Stimulated activated CD4-positive, alpha-beta T cell treated with anti-CD3 and anti-CD28 coated beads, Interleukin-4, amount 100 ng/mL, for 4 hours (primary cell): Measurements from ENCODE around the gene GLDC.

Experiments used
- DNase-seq, 2 experiments: peaks; one replicate each; pipeline ENCODE4 v3.0.0-alpha.2; 2020

The GLDC gene

GRCh38 chr9:6616951-6617602 lies 28.5 kb downstream of the GLDC start:
- DNase-seq, result no peak

DNA sequence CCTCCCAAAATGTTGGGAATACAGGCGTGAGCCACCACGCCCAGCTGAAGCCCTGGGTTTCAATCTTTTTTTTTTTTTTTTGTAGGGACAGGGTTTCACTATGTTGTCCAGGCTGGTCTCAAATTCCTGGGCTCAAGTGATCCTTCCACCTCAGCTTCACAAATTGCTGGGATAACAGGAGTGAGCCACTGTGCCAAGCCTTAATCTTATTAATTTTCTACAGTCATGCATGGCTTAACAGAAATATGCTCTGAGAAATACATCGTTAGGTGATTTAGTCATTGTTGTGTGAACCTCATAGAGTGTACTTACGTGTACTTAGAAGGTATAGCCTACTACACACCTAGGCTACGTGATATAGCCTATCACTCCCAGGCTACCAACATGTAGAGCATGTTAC lies 31.0 kb downstream of the GLDC start:
- no peak for DNase-seq

DNA sequence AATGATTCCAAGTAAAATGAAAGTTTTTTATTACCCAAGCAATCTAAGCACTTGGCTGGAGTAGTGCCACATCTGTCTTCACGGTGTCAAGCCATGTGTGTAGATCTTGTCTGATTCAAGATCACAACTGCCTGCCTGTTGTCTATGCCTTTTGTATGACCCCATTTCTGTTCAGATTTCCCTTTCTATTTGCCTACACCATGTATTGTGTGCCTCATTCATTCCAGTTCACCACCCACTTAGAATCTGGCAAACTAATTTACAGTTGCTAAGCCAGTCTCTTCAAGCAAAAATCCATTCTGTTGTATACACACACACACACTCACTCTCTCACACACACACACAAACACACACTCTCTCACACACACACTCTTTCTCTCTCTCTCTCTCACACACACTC lies 33.7 kb downstream of the GLDC start:
- DNase-seq, result no peak

DNA sequence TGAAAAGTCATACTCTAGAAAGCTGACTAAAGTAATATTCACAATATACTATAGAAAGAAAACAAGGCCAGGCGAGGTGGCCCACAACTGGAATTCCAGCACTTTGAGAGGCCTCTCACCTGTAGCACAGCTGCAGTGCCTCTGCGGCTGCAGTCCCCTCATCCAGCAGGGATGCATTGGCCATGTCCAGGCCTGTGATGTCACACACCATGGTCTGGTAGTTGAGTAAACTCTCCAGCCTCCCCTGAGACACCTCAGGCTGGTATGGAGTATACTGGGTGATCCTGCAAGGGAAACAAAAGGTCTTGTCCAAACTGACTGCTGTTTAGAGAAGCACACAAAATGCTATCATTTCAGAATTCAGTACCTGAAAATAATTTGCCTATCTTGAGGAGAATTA lies 35.5 kb downstream of the GLDC start:
- no peak for DNase-seq

- no peak for DNase-seq
These were observed 36.0 kb downstream of the GLDC start for GRCh38 chr9:6609497-6610016.

DNA sequence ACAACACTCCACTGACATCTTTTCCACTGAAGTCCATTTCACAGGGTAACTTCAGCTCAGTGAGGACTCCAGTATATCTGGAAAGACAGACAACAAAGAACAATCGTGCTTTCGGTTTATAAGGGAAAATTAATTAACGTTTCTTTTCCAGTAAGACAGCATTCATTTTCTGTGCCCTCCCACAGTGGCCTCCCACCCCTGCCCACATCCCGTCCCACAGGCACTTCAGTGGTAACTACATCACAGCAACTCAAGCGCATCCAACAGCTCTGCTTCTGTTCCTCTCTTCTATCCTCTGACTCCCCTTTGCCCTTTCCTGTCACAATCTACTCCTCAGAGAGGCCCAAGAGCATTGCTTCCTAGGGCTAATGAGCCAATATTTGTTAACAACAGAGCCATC lies 40.3 kb downstream of the GLDC start:
- DNase-seq, result no peak

GRCh38 chr9:6600426-6600825 lies 45.1 kb downstream of the GLDC start:
- no peak for DNase-seq

DNA sequence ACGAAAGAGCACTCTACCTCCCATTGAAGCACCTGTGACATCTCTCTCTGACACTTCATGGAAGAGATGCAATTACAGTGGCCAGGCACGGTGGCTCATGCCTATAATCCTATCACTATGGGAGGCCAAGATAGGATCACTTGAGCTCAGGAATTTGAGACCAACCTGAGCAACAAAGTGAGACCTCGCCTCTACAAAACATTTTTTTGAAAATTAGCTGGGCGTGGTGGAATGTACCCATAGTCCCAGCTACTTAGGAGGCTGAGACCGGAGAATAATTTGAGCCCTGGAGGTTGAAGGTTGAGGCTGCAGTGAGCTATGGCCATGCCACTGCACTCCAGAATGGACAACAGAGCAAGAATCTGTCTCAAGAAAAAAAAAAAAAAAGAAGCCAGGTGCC lies 45.5 kb downstream of the GLDC start:
- DNase-seq, result no peak

DNA sequence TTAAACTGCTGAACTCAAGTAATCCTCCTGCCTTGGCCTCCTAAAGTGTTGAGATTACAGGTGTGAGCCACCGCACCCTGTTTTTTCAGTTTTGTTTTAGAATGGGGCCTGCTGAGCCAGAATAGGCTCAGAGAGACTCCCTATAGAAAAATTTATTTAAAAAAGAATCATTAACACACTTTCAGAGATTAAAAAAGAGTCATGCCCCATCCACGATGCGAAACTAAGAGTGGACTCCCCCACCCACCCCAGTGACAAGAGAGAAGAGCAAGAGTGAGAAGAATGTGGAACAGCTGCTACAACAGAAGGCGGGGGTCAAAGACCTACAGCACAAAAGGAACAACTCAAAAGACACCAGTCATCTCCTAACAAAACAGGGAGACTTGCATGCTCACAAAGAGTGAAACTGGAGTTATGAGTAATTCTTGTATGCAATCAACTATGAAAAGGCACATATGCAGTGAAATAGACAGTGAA lies 47.2 kb downstream of the GLDC start:
- DNase-seq, result no peak

- no peak for DNase-seq
These were observed 52.7 kb downstream of the GLDC start for GRCh38 chr9:6592791-6593190.

- no peak for DNase-seq
These were observed 53.3 kb downstream of the GLDC start for GRCh38 chr9:6592231-6592630.

GRCh38 chr9:6590772-6591384 lies 54.7 kb downstream of the GLDC start:
- DNase-seq, result no peak

- no peak for DNase-seq
These were observed 55.2 kb downstream of the GLDC start for GRCh38 chr9:6590334-6590733.

GRCh38 chr9:6584881-6585597 lies 60.5 kb downstream of the GLDC start:
- no peak for DNase-seq

DNA sequence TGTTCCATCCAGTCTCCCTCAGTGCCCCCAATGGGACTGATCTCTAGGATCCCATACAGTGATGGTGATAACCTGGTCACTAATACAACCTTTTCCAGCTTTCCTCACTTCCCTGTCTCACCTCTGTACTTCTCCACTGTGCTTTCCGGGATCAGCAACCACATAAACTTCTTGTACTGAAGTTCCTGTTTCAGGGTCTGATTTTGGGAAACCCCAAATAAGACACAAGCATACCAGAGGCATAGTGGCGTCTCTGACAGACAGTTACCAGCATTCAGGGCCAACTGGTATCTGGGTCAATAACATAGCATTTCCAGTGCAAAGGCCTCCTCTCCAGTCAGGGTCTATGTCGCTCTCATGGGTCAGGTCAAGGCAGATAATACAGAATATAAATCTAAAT lies 64.3 kb downstream of the GLDC start:
- no peak for DNase-seq

DNA sequence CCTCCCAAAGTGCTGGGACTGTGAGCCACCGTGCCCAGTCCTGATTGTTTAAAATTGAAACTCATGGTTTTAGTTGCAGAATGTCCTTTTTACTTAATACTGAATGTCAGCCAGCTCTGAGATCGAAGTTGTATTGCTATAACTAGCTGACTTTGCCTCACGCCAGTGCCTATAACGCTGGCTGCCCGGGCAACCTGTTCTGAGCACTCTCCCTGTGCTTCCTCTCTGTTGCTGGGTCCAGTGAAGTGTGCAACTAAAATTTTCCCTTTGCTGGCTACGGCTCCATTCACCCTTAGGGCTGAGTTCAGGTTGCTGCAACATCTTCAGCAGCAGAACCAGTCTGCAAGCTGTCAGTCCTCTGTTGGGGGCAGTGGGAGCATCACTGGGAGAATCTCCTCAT lies 65.9 kb downstream of the GLDC start:
- no peak for DNase-seq

DNA sequence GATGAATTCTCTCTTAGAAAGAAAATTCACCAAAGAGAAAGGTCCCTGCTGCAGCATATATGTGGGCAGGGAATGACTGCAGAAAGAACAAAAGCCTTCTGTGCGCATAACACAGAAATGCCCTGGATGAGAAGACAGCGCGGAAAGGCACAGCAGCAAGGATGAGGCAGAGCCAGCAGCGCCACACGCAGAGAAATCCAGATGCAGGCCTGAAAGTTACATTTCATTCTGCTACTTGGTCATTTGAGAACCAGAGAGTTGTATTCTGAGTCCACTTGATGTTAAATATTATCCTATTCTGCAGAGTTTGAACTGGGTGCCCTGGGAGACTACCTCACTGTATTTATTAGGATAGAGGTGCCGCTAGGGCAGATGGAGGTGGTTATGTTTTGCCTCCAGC lies 68.5 kb downstream of the GLDC start:
- DNase-seq, result no peak

- no peak for DNase-seq
These were observed 70.0 kb downstream of the GLDC start for GRCh38 chr9:6575324-6576034.

DNA sequence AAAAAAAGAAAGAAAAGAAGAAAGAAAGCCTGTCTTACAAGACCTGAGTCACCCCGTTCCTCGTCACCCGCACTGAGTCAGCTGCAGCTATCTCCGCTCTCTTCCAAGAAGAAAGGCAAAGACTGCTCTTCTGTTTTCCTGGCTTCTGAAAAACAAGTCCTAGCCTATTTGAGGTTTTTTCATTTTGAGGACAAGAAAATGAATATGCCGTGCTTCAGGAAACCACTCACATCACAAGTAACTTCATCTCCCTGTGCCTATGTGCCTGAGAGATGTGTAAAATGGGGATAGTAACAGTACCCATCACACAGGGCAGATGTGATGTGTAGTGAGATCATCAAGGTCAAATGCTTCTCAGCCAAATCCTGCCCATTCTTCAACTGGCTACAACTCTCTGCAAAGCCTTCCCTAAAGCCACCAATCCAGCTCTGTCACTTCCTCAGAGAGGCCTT lies 78.4 kb downstream of the GLDC start:
- DNase-seq, result peak in 1 of 2 experiments; percentile 11

DNA sequence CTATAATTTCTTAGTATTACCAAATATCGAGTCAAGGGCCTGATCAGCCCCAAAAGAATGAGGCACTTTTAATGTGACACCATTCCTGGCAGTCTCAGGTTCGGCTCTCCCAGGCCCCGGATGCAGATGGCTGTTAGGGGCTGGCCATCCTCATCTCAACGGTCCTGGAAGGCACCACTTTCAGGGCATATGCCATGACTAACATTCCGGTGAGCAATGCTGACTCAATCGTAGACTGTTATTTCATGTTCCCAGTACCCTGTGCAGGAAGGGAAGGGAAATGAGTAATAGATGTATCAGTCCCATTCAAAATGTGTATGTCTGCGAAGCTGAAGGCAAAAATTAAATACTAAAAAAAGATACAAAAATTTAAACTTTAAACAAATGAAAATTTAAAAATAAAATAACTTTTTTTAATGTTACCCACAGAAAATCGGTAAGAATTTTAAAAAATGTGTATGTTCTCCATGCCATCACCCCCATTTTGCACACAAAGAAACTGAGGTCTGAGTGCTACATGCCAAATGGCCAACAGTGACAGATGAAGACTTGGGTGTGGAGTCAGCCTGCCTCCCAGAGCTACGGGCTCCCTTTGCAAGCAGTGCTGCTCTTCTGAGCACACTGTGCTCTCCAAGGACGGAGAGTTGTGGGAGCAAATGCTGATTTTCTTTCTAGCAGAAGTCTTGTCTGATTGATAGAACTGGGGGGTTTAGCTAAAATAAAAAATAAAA lies 79.0 kb downstream of the GLDC start:
- peak; percentile 8 to 17 for DNase-seq

DNA sequence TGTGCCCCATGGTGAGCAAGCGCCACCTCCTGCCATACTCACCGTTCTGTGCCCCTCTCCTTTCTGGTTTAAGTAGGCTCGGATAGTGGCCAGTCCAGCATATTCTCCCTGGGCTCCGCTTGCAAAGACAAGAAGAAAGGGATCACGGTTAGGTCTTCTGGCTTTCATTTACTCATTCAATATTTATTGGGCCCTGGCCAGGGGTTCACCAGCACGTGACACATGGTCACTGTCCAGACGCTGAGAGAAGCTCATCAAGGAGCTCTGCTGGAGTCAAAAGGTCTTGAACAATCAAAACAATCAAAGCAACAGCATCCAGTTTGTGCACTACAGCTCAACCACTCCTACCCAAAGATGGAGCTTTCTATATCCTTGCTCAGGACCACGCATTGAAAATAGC lies 80.2 kb downstream of the GLDC start:
- DNase-seq, result no peak

DNA sequence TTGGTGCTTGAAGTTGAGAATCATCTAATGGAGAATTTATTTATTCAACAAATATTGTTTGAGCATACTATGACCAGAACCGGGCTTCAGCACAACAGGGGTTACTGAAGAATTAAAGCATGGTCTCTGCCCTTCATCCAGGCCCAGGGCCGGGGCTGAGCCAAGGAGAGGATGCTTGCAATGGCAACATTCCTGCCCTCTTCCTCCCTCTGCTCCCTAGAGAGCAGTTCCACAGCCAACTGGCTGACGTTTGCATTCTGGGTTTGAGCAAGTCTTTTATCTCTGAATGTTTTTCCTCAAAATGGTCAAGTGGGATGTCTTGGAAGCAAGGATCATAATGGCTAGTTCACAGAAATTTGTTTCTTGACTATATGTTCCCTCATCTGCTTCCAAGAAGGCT lies 80.7 kb downstream of the GLDC start:
- no peak for DNase-seq

DNA sequence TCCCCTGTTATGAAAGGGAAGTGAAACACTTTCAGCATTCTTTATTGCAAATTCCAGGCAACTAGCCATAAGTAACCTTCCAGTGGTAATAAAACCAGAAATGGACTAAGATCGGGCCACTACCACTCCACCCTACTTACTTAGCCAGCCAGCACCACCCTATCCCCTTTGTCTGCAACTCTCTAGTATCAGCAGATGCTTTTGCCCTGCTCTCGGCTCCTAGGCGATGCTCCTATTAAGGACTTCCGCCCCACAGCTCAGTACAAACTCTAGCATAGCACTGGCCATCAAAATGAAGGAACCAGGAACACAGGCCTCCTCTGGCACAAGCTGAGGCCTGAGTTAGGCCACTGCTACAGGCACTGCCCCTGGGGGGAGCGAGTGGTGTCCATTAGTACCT lies 81.2 kb downstream of the GLDC start:
- no peak for DNase-seq
